Fibroblast of the conjunctiva (primary cell): ENCODE data around the gene CRKL.
A peak's percentile ranks its signal among the peaks of the same experiment; 100 is the strongest.

Experiments
- DNase-seq: peaks from one replicate; pipeline ENCODE4 v3.0.0-alpha.2; 2010; ENCODE audit warnings: low read depth

CRKL gene

DNA sequence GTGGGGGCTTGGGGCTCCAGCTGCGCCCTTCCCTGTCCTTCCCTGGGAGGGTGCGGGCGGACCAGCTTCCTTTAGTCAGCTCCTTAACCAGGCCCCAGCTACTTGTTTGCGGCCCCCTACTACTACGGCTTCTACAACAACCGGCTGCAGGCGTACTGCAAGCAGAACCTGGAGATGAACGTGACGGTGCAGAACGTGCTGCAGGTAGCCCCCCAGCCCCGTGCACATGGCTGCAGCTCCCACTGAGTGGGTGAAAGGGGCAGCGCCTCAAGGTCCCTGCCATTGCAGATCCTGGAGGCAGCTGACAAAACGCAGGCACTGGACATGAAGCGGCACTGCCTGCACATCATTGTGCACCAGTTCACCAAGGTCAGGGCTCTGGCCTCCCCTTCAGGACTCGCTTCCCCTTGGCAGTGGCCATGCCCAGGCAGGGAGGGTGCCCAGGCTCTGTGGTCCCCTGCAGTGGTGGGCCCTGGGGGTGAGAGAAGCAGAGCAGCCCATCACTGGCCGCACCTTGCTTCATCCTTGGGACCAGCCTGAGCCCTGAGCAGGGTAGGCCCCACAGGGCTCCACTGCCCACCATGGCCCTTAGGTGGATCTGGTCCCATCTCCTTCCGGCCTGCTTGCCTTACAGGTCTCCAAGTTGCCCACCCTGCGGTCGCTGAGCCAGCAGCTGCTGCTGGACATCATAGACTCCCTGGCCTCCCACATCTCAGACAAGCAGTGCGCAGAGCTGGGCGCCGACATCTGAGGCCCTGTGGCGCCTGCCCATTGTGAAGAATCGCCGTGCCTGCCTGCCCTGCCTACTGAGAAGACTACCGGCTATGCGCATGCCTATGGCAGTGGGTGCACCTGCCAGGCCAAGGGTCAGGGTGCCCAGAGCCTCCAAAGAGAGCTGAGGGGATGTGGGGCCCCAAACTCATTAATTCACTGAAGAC lies 79.7 kb downstream of the CRKL start:
- no peak for DNase-seq

DNA sequence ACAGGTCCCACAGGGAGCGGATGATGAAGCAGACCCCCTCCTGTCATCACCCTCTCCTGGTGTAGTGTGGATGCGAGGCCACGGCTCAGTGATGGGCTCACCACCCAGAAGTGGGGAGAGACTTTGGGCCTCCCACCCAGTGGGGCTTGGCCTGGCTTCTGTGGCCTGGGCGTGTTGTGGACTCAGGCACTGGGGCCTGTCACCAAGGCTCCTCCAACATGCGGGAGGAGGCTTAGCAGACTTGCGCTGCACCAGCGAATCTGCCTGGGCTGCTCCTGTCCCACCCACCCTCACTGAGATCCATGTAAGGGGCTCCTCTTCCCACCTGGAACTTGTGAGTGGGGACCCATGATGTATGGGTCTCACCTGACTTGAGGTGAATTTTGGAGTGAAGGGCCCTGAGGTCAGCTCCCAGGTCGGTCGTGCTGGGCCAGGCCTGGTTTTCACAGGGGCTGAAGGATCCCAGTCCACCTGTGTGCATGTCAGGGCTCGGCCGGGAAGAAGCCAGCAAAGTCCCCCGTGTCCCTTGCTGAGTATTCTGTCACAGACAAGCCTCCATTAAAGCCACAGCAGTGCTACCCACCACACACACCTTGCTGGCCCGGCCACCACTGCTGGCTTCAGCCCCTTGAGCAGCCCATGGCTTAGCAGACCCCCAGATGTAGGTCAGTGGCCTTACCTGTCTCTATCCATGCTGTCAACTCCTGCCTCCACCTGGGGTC lies 80.5 kb downstream of the CRKL start:
- DNase-seq, result no peak

DNA sequence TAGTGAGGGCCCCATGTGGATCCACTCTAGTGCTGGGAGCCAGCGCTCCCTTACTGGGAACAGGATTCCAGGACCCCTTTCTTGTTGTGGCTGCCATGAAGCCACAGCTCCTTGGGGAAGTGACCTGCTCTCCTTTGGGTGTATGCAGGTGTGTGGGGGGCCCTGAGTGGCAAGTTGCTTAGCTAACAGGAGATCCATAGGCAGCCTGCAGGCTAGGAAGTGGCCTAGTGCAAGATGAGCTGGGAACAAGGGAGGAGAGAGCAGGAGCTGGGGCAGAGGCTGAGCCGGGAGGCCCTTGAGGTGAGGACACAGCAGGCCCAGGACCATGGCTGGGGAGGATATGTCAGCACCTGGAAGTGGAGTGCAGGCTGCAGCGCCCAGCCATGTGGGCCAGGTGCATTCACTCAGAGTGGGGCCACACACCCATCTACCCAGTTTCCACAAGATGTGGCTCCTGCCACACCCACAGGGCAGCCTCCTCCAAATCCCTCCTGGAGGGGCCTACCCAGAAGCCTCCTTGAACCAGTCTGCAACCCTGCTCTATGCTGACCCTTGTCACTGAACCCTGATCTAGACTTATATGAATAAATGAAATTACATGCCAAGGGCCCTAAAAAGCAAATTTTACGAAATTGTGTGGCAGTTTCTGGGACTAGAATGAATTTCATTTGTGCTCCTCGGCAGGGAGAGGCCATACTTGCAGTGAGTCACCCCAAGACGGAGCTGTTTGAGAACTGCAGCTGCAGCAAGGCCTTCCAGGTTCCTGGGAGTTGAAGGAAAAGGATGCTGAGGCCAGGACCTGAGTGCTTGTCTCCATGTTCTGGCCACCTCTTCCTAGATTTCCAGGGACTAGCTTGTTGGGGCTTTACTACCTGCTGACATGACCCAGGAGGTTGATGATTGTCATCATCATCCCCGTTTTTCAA lies 81.5 kb downstream of the CRKL start:
- DNase-seq, result no peak

DNA sequence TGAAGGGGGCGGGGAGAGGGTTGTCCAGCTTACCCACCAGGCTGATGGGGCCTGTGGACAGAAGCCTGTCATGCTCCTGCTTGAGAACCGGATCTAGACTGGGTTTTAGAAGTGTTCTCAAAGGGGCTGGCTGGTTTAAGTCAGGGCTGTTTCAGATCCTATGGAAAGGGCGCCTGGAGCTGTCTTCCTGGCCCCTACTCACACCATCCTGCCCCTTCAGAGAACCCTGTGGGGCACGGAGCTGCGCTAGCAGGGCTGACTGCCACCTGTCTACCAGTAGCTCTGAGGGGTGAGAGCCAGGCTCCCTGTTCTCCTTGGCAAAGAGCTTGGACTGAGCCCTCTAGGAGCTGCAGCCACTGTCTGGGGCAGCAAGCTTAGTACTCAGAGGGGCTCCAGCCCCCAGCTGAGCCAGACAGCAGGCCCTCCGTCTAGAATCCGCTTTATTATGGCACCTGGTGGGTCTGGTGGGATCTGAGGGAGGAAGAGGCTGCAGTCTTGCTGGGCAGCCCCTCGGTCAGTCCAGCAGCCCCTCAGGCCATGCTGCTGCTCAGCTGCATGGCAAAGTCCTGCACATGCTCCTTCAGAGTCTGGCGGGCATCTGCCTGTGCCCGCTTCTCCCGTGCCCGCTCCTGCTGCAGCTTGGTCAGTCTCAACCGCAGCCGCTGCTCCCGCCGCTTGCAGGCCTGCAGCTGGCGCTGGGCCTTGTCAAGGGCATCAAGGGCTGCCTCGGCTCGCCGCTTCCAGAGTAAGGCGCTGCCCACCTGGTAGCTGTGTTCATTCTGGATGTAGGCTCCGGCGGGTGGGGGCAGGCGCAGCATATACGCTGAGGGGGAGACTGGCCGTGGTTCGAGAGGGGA lies 82.4 kb downstream of the CRKL start:
- DNase-seq, result no peak

DNA sequence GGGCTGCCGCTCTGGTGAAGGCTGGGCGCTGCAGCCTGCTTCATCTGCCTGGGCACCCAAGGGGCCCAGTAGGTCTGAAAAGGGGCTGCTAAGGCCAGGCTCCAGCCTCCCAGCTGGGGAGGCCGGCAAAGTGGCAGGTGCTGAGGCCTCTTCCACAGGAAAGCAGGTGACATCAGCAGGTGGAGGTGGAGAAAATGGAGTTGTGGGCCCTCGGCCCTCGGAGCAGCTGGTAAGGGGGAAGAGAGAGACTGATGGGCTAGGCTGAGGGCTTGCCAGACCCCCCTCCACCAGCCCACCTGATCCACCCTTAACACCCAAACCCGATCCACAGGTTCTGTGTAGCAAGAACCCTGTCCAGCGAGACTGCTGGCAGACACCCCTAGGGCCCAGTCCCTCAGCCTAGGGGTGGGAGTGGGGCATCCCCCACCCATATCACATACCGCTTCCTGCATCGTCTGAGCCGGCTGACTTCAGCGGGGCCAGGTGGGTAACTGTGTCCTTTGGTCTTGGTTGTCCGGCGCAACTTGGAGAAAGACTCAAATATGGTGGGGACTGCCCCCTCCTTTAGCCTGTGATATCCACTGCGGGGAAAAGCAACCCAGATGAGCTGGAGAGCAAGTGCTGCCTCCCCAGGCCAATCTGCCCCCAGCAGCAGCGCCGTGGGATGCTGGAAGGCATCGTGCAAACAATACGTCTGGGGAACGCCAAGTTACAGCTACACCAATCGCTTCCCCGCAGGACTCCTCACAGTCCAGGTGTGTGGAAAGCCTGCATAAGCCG lies 83.2 kb downstream of the CRKL start:
- DNase-seq, result no peak

DNA sequence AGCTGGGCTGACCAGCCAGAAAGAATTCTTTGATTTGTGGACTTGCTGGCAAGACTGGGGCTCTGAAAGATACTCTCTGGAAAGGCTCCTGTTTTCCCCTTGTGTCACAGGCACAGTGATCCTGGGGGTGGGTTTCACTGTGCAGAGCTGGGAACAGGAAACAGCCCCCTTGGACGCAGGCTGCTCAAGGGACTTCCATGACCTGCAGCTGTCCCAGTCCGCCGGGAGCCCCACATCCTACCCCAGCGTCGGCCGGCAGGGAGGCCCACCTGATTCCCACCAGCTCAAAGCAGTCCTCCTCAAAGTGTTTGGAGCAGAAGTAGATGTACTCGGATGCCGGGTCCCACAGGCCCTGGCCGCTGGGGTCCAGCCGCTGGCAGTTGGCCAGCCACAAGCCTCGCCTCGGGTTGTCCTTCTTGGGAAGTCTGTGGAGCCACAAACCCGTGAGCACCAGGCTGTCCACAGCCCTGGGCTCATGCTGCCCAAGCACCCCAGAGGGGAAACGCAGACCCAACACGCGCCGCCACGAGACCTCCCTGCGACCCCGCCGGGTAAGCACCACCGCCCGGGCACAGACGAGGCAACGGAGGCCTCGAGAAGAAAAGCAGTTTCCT lies 83.9 kb downstream of the CRKL start:
- no peak for DNase-seq

DNA sequence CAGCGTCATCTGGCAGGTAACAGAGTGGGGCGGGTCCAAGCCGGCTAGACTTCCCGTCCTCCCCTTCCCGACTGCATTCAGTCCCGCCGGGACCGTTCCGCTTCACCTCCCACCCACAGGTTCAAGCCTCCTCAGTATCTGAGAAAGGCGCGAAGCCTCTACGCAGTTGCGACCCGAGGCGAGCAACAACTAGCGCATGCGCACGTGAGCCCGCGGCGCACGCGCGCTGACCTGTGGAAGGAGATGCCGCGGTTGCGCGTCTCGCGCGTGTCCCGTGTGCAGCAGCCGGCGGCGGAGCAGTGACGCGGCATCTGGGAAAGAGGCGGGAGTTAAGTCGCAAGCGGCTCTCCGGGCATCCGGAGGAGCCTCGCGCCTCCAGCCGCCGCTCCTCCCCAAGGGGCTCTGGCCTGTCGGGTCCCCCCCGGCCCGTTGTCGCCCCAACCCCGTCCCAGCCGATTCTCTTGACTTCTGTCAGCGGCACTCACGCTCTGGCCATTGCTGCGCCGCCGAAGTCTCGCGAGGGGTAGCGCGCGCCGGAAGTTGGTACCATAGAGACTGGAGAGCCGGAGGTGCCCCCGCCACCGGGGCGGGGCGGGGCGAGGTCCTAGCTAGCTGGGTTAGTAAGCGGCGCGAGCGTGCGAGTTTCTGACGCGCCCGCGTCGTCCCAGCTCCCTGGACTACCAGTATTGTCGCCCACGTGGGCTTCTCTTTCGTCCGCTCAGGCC lies 84.6 kb downstream of the CRKL start, which contains the start of gene THAP7:
Gene THAP7, minus strand, starts transcription at position 518 of the 725 bp plus-strand sequence. Its CDS starts 207 bp downstream, at position 311.
- peak; percentile 89 for DNase-seq
